RKO (cell line): ENCODE results near the gene SLC34A1.
A peak's percentile ranks its signal among the peaks of the same experiment; 100 is the strongest.
"Not testable (repeated sequence)": the region's sequence is repeated elsewhere in the genome, so short reads cannot be mapped to it uniquely, and the experiment has no call there.

Experiments used
- DNase-seq: peaks from one replicate; pipeline ENCODE4 v3.0.0-alpha.2; 2016; ENCODE audit warnings: low spot score

SLC34A1 gene

DNA sequence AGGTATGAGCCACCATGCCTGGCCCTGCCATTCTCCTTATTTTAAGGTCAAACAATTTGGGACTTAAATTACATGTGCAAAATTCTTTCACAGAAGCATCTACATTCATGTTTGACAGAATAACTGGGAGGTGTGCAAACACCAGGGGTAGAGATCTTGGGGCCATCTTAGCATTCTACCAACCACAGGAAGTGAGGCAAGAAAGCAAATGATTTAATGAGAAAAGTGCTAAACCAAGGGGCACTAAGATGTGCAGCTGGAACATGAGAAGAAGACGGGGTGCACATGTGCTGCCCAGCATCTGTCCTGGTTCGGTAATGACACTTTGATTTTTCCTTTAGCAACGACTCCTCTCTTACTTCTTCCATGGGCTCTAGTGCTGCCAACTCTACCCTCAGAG is 26.3 kb downstream of the SLC34A1 start:
- no peak for DNase-seq

DNA sequence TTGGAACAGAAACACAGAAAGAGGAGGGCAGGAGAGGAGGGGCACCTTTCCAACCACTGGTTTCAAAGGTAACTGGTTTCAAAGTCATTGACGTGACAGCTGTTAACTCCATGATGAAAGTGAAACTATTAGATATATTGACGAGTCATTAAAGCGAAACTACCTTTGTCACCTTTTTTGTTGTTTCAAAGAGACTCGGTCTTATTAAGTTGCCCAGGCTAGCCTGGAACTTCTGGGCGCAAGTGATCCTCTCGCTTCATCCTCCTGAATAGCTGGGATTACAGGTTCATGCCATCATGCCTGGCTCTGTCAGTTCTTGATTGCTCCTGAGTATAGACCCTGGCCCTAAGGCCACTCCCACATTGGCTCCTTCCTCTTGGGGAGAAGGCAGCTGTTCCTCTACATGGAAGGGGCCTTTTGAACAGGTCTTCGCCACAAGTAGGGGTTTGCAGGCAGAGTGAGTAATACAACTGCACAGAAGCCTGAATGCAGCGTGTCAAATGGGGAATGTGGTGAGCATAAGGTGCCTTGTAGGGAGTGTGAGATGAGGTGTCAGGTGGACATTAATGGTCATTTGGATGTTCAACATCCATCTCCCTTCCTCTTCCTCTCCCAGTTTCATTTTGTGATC is 28.5 kb downstream of the SLC34A1 start:
- no peak for DNase-seq

DNA sequence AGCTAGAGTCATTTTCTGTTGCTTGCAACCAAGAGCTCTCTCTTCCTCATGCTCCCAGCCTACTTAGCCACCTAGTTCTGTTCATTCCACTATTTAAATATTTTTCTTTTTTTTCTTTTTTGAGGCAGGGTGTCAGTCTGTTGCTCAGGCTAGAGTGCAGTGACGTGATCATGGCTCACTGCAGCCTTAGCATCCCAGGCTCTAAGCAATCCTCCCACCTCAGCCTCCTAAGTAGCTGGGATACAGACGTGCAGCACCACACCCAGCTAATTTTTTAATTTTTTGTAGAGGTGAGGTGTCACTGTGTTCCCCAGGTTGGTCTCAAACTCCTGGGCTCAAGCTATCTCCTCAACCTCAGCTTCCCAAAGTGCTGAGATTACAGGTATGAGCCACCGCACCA is 30.2 kb downstream of the SLC34A1 start:
- no peak for DNase-seq

DNA sequence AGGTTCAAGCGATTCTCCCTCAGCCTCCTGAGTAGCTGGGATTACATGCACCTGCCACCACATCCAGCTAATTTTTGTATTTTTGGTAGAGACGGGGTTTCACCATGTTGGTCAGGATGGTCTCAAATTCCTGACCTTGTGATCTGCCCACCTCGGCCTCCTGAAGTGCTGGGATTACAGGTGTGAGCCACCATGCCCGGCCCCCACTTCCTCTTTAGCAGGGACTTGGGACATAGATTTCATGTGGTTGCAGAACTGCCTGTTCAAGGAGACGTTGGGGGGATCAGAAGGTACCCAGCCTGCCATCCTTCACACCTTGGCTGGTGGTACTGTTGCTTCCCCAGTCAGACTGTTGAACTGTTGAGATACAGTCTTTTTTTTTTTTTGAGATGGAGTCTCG is 32.8 kb downstream of the SLC34A1 start:
- not testable (repeated sequence) for DNase-seq

DNA sequence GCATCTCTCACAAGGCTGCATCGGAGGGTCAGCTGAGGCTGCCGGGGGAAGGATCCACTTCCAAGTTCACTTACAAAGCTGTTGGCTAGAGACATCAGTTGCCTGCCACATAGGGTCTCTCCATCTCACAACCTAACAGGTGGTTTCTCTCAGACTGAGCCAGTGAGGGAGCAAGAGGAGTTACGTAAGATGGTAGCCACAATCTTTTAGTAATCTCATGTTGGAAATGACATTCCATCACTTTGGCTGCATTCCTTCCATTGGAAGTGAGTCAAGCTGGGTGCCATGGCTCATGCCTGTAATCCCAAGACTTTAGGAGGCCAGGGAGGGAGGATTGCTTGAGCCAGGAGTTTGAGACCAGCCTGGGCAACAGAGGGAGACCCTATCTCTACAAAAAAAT is 34.8 kb downstream of the SLC34A1 start:
- DNase-seq = no peak

DNA sequence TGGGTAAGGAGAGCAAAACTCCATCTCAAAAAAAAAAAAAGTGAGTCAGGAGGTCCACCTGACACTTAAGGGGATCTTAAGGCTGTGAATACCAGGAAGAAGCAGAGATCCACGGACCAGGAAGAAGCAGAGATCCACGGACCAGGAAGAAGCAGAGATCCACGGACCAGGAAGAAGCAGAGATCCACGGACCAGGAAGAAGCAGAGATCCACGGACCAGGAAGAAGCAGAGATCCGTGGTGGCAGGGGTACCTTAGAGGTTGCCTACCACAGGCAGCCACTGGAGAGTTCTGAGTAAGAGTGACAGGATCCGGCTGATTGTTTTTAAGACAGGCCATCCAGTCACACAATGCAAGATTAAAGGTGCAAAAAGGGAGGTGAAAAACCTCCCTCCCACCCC is 36.2 kb downstream of the SLC34A1 start:
- not testable (repeated sequence) for DNase-seq

DNA sequence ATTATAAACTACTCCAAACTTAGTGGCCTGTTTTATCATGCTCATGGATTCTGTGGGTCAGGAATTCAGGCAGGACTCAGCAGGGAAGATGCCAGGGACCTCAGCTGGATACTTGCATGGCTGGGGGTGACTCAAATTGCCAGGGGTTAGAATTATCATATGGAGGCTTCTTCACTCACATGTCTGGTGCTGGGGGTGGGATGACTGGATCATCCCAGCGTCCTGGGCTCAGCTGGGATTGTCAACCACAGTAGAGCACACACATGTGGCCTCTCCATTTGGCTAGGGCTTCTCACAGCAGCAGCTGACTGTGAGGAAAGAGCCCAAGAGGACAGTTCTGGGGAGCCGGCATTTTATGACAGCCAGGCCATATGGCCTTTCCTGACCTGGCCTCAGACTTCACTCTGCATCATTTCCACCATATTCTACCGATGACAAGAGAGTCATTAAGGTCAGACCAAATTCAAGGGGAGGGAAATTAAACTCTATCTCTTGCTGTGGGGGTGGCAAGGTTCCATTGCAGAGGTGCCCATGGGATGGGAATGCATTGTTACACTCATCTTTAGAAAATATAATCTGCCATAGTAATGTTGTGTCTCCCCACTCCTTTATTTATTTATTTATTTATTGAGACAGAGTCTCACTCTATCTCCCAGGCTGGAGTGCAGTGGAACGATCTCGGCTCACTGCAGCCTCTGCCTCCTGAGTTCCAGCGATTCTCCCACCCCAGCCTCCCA is 37.0 kb downstream of the SLC34A1 start:
- DNase-seq = no peak

DNA sequence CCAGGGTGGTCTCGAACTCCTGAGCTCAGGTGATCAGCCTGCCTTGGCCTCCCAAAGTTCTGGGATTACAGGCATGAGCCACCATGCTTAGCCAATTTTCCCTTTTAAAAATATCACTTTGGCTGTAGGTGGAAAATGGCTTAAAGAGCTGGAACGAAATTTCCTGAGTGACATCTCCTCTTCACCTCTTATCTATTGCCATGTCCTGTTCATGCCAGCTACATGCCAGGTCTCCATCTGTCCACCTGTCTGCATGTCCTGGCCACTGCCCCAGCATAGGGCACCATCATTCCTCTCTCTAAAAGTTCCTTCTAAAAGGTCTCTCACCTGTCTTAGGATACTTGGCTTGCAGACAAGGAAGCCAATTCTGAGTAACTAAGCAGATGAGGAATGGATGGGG is 39.4 kb downstream of the SLC34A1 start:
- DNase-seq = no peak

DNA sequence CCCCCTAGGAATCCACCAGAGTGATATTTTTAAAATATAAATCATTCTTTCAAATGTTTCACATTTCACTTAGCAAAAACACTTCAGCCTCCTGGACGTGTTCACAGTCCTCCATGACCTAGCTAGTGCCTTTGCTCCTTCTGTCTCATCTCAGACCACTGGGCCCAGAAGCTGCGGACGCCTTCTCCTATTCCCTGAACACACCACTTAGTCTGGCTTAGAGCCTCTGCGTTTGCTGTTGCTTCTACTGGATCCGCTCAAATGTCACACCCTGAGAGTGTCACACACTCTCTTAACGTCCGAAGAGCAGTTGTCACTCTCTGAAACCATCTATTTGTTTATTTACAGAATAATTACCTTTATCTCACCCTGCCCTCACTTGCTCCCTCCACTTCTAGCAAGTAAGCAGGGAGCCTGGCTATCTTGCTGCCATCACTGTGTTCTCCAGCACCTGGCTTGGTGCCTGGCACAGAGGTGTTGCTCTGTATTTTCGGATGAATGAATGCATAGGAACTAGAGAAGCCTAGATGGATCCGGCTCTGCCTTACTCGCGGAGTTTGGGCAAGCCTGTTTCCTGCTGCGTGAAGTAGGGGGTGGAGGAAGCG is 41.1 kb downstream of the SLC34A1 start:
- no peak for DNase-seq

DNA sequence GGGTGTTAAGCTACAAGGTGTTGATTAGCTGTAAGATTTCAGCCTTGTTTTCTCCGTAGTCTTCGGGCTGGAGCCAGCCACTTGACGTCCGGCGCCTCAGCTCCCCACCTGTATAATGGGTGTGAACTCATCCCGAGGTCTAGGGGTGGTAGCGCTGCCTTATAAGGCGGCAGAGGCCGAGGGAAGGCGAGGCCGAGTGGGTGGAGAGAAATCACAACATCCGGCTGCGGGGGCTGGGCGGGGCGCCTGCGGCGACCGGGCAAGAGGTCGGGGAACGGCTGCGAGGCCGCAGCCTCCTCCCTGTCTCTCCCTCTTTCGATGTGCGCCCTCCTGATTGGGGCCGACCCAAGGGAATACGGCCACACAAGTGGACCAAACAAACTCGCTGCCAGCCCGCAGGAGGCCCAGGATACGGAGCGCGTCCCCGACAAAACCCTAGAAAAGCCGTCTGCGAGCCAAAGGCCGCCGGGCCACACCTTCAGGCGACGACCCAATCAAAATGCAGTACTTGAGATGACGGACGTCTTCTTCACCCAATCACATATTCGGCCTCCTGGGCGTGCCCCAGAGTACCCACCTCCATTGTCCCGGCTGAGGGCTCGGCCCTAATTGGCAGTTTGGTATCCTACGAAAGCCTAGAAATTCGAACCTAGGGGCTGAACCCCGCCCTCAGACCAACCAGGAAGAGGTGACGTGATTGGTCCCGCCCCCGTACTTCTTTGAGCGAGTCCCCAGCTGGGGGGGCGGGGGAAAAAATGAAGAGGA is 41.7 kb downstream of the SLC34A1 start:
- peak; percentile 100 for DNase-seq

DNA sequence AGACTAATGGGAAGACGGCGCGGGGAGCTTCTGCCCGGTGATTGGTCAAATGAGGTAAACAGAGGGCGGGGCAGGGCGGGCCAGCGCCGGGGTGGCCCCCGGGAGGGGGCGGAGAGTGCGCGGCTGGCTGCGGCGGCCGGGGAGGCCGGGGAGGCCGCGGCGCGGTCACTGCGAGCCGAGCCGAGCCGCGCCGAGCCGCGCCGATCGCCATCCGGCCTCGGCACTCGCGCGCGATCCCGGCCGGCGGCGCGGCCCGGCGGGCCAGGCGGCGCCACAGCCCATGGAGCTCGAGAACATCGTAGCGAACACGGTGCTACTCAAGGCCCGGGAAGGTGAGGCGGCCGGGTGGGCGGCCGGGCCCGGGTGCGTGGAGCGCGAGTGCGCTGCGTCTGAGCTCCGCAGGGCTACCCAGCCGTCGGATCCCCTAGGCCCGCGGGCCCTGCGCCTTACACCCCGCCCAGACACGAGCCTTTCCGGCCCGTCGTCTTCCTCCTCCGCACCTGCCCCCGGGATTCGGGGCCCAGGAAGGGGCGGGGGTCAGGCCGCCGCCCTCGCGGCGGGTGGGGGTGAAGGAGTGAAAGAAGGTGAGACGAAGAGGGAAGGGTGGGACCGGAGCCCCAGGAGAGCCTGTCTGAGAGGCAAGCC is 42.5 kb downstream of the SLC34A1 start, which contains the start of gene GRK6:
GRK6 (plus strand) TSS at position 111 of the 645 bp plus-strand sequence; CDS start at position 281, 170 bp downstream.
- no peak for DNase-seq

DNA sequence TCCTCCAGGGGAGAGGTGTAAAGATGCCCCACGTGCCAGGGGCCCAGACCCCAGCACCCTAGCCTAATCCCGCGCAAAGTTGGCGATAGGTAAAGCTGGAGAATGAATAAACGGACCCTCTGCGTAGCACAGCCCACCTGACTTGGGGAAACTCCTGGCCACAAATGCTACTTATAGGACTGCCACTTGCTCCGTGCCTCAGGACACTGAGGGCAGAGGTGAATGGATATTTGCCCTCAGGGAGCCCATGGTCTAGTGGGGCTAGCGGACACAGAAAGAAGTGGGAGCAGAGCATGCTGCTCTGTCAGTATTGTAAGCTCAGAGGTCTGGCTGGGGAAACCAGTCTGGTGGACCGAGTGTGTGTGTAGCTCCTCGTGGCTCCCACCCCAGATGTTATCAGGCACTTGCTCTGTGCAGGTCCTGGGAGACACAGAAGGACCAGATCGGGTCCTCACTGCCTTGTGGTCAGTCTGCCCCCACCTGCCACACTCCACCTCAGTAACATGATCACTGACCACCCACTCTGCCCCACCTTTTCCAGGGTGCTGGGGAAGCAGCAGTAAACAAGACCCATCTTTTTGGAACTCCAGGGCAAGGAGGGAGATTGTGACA is 43.1 kb downstream of the SLC34A1 start:
- DNase-seq = peak; percentile 50

DNA sequence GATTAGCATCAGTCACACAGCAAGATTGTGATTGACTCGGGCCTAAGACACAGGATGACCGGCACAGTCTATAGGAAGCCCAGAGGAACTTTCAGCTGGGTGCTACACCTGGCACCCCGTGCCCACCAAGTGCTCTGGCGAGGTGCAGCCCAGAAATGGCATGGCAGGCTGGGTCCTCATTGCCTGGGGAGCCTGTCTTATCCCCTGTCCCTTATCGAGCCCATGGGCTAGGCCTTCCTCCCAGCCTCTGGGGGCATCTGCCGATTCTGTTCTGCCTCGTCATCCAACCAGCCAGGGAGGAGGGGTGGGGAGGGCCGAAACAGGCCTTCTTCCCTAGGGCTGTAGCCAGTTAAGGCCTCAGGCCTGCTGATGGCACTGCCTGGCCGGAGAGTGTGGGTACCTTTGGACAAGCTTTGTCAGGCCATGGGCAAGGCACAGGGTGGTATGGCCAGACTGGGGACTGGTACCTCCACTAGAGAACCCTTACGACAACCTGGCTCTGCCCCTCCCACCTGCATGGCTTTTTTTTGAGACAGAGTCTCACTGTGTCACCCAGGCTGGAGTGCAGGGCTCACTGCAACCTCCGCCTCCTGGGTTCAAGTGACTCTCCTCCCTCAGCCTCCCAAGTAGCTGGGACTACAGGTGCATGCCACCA is 43.8 kb downstream of the SLC34A1 start:
- DNase-seq = no peak

DNA sequence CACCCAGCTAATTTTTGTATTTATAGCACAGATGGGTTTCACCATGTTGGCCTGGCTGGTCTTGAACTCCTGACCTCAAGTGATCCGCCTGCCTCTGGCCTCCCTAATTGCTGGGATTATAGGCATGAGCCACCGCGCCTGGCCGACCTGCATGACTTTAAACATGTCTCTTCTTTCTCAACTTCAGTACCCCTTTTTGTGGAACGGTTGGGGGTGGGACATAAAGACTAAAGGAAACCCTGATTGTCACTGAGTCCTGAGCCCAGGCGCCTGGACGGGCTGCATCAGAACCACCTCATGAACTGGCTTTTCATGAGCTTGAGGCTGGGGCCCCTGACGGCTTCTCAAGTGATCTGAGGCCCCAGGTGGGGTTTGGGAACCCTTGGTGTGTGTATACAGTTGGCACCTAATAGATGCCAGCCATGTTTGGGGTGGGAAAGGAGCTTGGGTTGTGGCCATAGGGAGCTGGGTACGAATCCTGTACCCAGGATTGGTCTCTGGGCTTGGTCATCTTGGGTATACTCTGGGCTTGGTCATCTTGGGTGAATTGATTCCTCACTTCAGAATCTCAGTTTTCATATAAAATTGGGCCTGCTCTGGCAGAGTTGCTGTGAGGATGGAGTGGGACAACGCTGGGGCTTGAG is 44.5 kb downstream of the SLC34A1 start:
- DNase-seq = no peak

DNA sequence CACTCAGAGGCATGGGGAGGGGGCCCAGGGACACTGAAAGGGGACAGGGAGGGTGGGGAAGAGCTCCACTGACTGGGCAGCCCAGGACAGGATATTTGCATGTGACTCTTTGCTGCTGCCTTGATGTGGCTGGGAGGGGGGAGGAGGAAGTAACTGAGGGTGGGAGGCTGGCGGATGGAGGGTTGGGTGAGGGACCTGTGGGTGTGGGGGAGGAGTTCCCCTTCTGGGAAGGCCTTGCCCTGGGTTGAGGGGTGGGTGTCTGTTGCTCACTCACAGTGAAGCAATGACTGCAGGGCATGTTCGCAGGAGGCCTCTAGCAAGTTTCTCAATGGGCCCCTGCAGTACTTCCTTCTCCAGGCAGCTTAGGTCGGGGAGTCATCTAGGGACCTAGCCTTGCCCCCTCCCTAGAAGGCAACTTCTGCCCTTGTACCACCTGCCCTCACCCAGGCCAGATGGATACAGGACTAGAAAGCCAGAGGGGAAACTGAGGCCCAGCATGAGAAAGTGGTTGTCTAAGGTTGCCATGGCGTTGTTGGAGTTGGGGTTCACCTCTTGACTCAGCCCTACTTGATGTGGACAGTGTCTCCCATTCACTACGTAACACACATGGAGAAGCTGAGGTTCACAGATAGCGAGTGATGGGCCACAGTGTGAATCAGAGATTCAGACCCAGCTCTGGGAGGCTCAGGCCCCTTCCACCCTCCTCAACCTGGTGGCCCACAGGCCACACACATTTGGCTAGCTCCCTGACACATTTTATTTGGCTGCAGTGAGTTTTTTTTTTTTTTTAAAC is 45.2 kb downstream of the SLC34A1 start:
- no peak for DNase-seq

DNA sequence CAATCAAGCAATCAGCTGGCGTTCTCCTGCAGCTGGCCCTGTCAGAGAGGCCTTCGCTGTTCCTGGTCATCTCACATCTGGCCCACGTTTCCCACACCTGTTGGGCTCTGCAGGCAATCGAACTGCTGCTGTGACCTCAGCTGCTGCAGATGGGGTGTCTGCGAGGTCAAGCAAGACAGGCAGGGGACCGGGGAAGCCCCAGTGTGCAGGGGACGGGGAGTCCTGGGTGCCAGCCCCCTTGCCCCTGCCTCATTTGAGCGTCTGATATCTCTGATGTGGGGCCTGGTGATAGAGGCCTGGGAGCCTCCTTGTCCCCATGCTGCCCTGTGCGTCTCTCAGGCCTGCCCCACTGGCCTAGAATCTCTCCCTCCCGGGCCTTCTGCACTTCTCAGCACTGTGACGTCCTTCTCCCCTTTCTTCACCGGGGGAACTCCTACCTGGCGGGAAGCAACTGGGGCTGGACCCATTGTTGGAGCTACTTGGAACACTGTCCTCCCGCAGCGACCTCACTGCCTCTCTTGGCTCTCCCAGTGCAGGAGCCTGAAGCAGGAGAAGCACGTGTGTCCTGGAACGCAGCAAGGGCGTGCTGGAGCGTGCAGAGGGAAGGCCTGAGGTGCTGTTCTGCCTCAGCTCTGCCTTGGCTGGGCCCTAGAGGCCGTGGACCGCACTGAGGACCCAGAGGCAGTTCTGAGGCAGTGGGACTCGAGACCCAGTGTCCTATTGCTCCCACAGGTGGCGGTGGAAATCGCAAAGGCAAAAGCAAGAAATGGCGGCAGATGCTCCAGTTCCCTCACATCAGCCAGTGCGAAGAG is 46.1 kb downstream of the SLC34A1 start:
- no peak for DNase-seq

DNA sequence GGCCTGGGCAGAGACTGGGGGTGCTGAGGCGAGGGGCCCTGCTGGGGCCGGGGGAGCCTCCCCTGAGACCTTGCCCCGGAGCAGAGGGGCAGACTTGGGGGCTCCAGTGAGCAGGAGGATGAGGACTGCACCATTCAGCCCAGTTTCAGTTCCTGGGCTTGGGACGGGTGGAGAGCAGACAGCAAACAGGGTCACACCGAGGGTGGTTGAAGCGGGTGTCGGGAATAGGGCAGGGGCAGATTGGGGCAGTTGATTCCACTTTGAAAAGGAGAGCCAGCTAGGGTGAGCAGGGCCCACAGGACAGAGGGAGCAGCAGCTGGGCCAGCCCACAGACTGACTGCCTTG is 46.7 kb downstream of the SLC34A1 start:
- no peak for DNase-seq

DNA sequence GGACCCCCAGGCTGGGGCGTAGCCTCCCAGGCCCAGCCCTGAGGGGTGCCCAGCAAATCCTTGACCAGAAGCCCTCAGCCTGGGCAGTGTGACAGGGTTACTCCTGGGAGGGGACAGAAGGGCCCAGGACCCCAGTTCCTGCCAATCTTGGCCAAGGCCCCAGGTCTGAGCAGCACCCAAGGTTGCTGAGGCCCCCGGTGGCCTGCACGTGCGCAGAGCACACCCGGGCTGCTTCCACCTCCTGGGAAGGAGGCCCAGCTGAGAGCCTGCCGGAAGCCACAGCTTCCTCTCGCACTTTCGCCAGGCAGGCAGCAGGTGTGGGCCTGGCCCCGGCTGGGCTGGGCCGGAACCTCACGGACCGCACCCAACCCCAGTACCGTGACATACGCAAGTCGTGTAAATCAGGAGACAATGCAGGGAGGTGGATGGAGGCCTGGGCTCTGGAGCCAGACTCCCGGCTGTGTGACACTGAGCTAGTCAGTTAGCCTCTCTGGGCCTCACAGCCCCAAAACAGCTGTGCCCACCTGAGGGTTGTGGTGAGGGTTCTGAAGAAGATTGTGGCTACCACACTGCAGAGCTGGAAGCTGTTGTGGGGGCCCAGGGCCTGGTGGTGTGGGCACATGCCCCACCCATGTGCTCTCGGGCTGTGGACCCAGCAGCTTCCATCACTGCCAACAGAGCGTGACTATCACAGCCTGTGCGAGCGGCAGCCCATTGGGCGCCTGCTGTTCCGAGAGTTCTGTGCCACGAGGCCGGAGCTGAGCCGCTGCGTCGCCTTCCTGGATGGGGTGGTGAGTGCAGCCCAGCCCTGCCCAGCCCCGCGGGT is 47.3 kb downstream of the SLC34A1 start:
- no peak for DNase-seq
